GM19193 (cell line): Measurements from ENCODE around the gene RPS17.

ENCODE experiments used
- POLR2A ChIP-seq: IDR thresholded peaks from 4 replicates; pipeline ENCODE4 v1.6.1; 2011; ENCODE audit not compliant: insufficient read depth, insufficient read length; ENCODE audit errors: extremely low read depth

Gene RPS17

GRCh38 chr15:82554849-82555248 lies 14.6 kb upstream of the RPS17 start:
- TF ChIP-seq POLR2A, result no peak

- no peak for TF ChIP-seq POLR2A
Measured at GRCh38 chr15:82554351-82554750, 14.1 kb upstream of the RPS17 start.

GRCh38 chr15:82553846-82554245 lies 13.6 kb upstream of the RPS17 start:
- no peak for TF ChIP-seq POLR2A

- no peak for TF ChIP-seq POLR2A
Measured at GRCh38 chr15:82552861-82553260, 12.6 kb upstream of the RPS17 start.

- no peak for TF ChIP-seq POLR2A
Measured at GRCh38 chr15:82551646-82552247, 11.5 kb upstream of the RPS17 start.

- TF ChIP-seq POLR2A, result no peak
Measured at GRCh38 chr15:82549199-82549665, 9.0 kb upstream of the RPS17 start.

GRCh38 chr15:82548700-82549099 lies 8.4 kb upstream of the RPS17 start:
- no peak for TF ChIP-seq POLR2A

- no peak for TF ChIP-seq POLR2A
Measured at GRCh38 chr15:82545478-82545877, 5.2 kb upstream of the RPS17 start.

- TF ChIP-seq POLR2A, result no peak
Measured at GRCh38 chr15:82545002-82545401, 4.7 kb upstream of the RPS17 start.

- no peak for TF ChIP-seq POLR2A
Measured at GRCh38 chr15:82544431-82544830, 4.2 kb upstream of the RPS17 start.

- no peak for TF ChIP-seq POLR2A
Measured at GRCh38 chr15:82543160-82543559, 2.9 kb upstream of the RPS17 start.

GRCh38 chr15:82540984-82541431 lies 751 bp upstream of the RPS17 start:
- no peak for TF ChIP-seq POLR2A

GRCh38 chr15:82539691-82540054 lies 584 bp downstream of the RPS17 start:
- TF ChIP-seq POLR2A, result no peak

- no peak for TF ChIP-seq POLR2A
Measured at GRCh38 chr15:82538961-82539690, 1.1 kb downstream of the RPS17 start.

GRCh38 chr15:82537351-82537908 lies 2.8 kb downstream of the RPS17 start:
- TF ChIP-seq POLR2A, result no peak
